GM12801 (cell line): ENCODE data around the gene PDZK1.

Experiments used
- TF ChIP-seq, protein P1 (sequence below): IDR thresholded peaks from one replicate; pipeline ENCODE4 v1.5.1; 2011; ENCODE audit warnings: control low read depth; ENCODE audit not compliant: insufficient read length; ENCODE audit errors: extremely low read depth

Gene PDZK1

DNA sequence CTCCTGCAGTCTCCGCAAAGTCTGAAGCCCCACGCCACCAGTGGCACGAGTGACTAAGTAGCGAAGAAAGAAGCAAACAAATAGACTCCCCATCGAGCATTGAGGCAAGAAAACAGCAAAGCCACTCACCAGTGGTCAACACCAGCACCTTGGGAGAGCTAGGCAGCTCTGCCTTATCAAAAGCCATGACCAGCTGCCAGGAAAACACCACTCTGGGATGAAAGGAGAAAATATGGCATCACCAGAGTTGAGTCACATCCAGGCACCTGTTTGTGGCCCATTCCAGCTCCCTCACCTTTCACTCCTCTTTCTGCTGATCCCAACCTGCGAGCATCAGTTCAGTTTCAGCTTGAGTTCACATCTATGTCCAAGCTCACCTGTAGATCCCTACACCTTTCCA is 17.2 kb downstream of the PDZK1 start:
- TF ChIP-seq, protein P1, sequence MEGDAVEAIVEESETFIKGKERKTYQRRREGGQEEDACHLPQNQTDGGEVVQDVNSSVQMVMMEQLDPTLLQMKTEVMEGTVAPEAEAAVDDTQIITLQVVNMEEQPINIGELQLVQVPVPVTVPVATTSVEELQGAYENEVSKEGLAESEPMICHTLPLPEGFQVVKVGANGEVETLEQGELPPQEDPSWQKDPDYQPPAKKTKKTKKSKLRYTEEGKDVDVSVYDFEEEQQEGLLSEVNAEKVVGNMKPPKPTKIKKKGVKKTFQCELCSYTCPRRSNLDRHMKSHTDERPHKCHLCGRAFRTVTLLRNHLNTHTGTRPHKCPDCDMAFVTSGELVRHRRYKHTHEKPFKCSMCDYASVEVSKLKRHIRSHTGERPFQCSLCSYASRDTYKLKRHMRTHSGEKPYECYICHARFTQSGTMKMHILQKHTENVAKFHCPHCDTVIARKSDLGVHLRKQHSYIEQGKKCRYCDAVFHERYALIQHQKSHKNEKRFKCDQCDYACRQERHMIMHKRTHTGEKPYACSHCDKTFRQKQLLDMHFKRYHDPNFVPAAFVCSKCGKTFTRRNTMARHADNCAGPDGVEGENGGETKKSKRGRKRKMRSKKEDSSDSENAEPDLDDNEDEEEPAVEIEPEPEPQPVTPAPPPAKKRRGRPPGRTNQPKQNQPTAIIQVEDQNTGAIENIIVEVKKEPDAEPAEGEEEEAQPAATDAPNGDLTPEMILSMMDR = no peak

GRCh38 chr1:145688924-145689323 is 18.2 kb downstream of the PDZK1 start:
- TF ChIP-seq, protein P1 = no peak

DNA sequence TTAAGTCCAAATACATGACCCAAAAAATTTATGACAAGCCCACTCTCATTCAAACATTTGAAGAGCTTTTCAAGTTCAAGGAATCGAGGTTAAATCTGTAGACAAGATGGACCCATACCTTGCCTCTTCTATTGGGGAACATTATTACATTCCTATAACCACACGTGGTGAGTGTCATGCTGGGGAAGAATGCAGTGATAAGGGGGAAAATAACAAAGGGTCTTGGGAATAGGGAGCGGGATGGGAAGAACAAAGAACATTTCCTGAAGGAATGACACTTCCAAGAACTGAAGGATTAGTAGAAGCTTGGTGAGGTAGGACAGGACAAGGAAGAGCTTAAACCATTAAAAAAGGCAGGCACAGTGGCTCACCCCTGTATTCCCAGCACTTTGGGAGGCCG is 18.8 kb downstream of the PDZK1 start:
- TF ChIP-seq, protein P1 = no peak
